Measurements from ENCODE around the gene USP54.

USP54 gene

GRCh38 chr10:73494213-73494612 lies 96.9 kb downstream of the USP54 start:
- DNase-seq (ENCODE audit: low spot score): no peak
- TF ChIP-seq CTCF (IDR thresholded peaks at IDR 0.05; ENCODE audit: extremely low read depth, insufficient read depth, missing control alignments): no peak
- in situ Hi-C loops (cut with MboI; ENCODE audit: low pct_unique_long_range_greater_than_20kb, low sequenced_read_pairs, unreplicated experiment): no loop called here

GRCh38 chr10:73493781-73494180 lies 97.4 kb downstream of the USP54 start:
- DNase-seq (ENCODE audit: low spot score): no peak
- no peak for TF ChIP-seq CTCF (IDR thresholded peaks at IDR 0.05; ENCODE audit: extremely low read depth, insufficient read depth, missing control alignments)
- in situ Hi-C loops (cut with MboI; ENCODE audit: low pct_unique_long_range_greater_than_20kb, low sequenced_read_pairs, unreplicated experiment): no loop called here

- DNase-seq (ENCODE audit: low spot score): no peak
- in situ Hi-C loops (cut with MboI; ENCODE audit: low pct_unique_long_range_greater_than_20kb, low sequenced_read_pairs, unreplicated experiment): no loop called here
- no peak for TF ChIP-seq CTCF (IDR thresholded peaks at IDR 0.05; ENCODE audit: extremely low read depth, insufficient read depth, missing control alignments)
Measured at GRCh38 chr10:73486601-73487000, 104.5 kb downstream of the USP54 start.

- in situ Hi-C loops (cut with MboI; ENCODE audit: low pct_unique_long_range_greater_than_20kb, low sequenced_read_pairs, unreplicated experiment): no loop called here
- no peak for DNase-seq (ENCODE audit: low spot score)
Measured at GRCh38 chr10:73485320-73485719, 105.8 kb downstream of the USP54 start.

GRCh38 chr10:73480158-73480557 lies 111.0 kb downstream of the USP54 start:
- in situ Hi-C loops (cut with MboI; ENCODE audit: low pct_unique_long_range_greater_than_20kb, low sequenced_read_pairs, unreplicated experiment): no loop called here
- DNase-seq (ENCODE audit: low spot score): peak; percentile 48
- no peak for TF ChIP-seq CTCF (IDR thresholded peaks at IDR 0.05; ENCODE audit: extremely low read depth, insufficient read depth, missing control alignments)

More at GRCh38 chr10:73485320-73485719, 105.8 kb downstream of the USP54 start:
- TF ChIP-seq CTCF (IDR thresholded peaks at IDR 0.05; ENCODE audit: extremely low read depth, insufficient read depth, missing control alignments): no peak

- in situ Hi-C loops (cut with MboI; ENCODE audit: low pct_unique_long_range_greater_than_20kb, low sequenced_read_pairs, unreplicated experiment): no loop called here
- DNase-seq (ENCODE audit: low spot score): peak; percentile 44
- TF ChIP-seq CTCF (IDR thresholded peaks at IDR 0.05; ENCODE audit: extremely low read depth, insufficient read depth, missing control alignments): no peak
Measured at GRCh38 chr10:73478636-73479035, 112.5 kb downstream of the USP54 start.

GRCh38 chr10:73471226-73471625 lies 119.9 kb downstream of the USP54 start:
- TF ChIP-seq CTCF (IDR thresholded peaks at IDR 0.05; ENCODE audit: extremely low read depth, insufficient read depth, missing control alignments): no peak
- DNase-seq (ENCODE audit: low spot score): no peak
- in situ Hi-C loops (cut with MboI; ENCODE audit: low pct_unique_long_range_greater_than_20kb, low sequenced_read_pairs, unreplicated experiment): no loop called here

All from GM13977 (cell line).